MM.1S (cell line): ENCODE data around the gene LAMA4.

Source experiments
- DNase-seq: peaks from one replicate; pipeline ENCODE4 v3.0.0-alpha.2; 2015
- H2AFZ ChIP-seq: fragments of 300-600 bp; sonication (generic); 2 replicates; pipeline ENCODE4 v1.6.0; 2016; ENCODE audit warnings: antibody characterized with exemption, low read length
- H3F3A ChIP-seq: fragments of 300-600 bp; sonication (generic); 2 replicates; pipeline ENCODE4 v1.6.1; 2016; ENCODE audit warnings: mild to moderate bottlenecking, antibody characterized with exemption, low read length, moderate library complexity, mixed read lengths; ENCODE audit not compliant: insufficient read depth
- H3K27ac ChIP-seq: fragments of 300-600 bp; sonication (generic); 2 replicates; pipeline ENCODE4 v1.5.1; 2016; ENCODE audit warnings: mild to moderate bottlenecking, low read length
- H3K27me3 ChIP-seq: fragments of 300-600 bp; sonication (generic); replicated peaks from 2 replicates; pipeline ENCODE4 v1.6.0; 2016; ENCODE audit warnings: low read length; ENCODE audit not compliant: insufficient read depth
- H3K36me3 ChIP-seq: fragments of 300-600 bp; sonication (generic); replicated peaks from 2 replicates; pipeline ENCODE4 v1.6.1; 2016; ENCODE audit warnings: mild to moderate bottlenecking, low read length, mixed read lengths; ENCODE audit not compliant: insufficient read depth
- H3K4me1 ChIP-seq: fragments of 300-600 bp; sonication (generic); 2 replicates; pipeline ENCODE4 v1.6.1; 2016; ENCODE audit warnings: low read length, mixed read lengths
- H3K4me2 ChIP-seq: fragments of 300-600 bp; sonication (generic); 2 replicates; pipeline ENCODE4 v1.6.0; 2016; ENCODE audit warnings: low read depth, low read length
- H3K4me3 ChIP-seq: fragments of 300-600 bp; sonication (generic); 2 replicates; pipeline ENCODE4 v1.5.1; 2016; ENCODE audit warnings: low read length, mixed read lengths
- H3K79me2 ChIP-seq: fragments of 300-600 bp; sonication (generic); 2 replicates; pipeline ENCODE4 v1.6.1; 2016; ENCODE audit warnings: mixed run types, low read length, mixed read lengths
- H3K9ac ChIP-seq: fragments of 300-600 bp; sonication (generic); 2 replicates; pipeline ENCODE4 v1.6.1; 2016; ENCODE audit warnings: low read length, mixed read lengths
- H3K9me2 ChIP-seq: fragments of 300-600 bp; sonication (generic); replicated peaks from 2 replicates; pipeline ENCODE4 v1.6.1; 2016; ENCODE audit warnings: mild to moderate bottlenecking, low read length, mixed read lengths; ENCODE audit not compliant: insufficient read depth
- H3K9me3 ChIP-seq: fragments of 300-600 bp; sonication (generic); replicated peaks from 2 replicates; pipeline ENCODE4 v1.6.1; 2016; ENCODE audit warnings: mild to moderate bottlenecking, low read length, mixed read lengths; ENCODE audit not compliant: insufficient read depth
- H4K20me1 ChIP-seq: fragments of 300-600 bp; sonication (generic); 2 replicates; pipeline ENCODE4 v1.6.1; 2016; ENCODE audit warnings: mild to moderate bottlenecking, low read length, moderate library complexity, mixed read lengths; ENCODE audit not compliant: insufficient read depth
- CTCF ChIP-seq: fragments of 300-600 bp; sonication (generic); IDR thresholded peaks from 2 replicates; pipeline ENCODE4 v1.5.1; 2016; ENCODE audit warnings: antibody characterized with exemption, low read length, mixed read lengths
- EZH2 ChIP-seq: fragments of 300-600 bp; sonication (generic); optimal IDR thresholded peaks from 2 replicates; pipeline ENCODE3; 2017; ENCODE audit warnings: low read depth, mild to moderate bottlenecking, antibody characterized with exemption, low read length, mixed read lengths
- EZH2phosphoT487 ChIP-seq: fragments of 300-600 bp; sonication (generic); IDR thresholded peaks from 2 replicates; pipeline ENCODE4 v1.6.1; 2018; ENCODE audit warnings: antibody characterized with exemption, low read length

Gene LAMA4

DNA sequence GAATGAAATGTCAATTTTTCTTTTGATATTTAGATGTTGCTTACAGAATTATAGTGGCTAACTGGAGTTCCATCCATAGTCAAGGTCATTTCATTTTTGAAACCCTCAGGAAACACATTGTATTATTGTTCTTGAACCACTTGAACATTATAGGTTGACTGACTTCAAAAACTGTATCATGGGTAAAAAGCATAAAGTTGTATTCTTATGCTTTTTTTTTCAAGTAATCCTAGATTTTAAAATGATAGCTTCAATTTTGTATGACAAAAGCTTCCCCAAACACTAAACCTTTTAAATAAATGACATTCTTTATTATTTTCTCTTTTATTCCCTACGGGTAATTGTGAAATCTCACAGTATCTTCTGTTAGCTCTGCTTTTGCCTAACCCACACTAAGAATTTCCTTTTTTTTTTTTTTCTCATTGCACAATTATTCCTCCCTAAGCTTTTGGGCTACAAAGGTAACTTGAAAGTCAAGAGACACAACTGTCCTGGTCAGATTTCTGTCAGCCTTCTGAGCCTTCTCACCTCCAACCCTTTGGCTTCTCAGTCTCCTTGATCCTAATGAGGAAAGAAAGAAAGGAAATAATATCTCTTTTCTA lies 36.9 kb upstream of the LAMA4 start:
- Histone ChIP-seq H3K27me3 (no peaks in the 10 kb centered on the region), H3K36me3 (no peaks in the 10 kb centered on the region), H3K9me3 (no peaks in the 10 kb centered on the region), H3K4me2 (no peak overlapping the region), H2AFZ (no peak overlapping the region), H3K79me2 (no peaks in the 10 kb centered on the region), H3K4me3 (no peak overlapping the region), H4K20me1 (no peaks in the 10 kb centered on the region), H3K9ac (no peak overlapping the region), H3K4me1 (no peaks in the 10 kb centered on the region), H3K27ac (no peak overlapping the region), H3F3A (no peaks in the 10 kb centered on the region), H3K9me2 (no peaks in the 10 kb centered on the region)
- TF ChIP-seq EZH2, result no peak
- TF ChIP-seq EZH2phosphoT487, result no peak
- no peak for TF ChIP-seq CTCF
- DNase-seq, result no peak

- no peak overlapping the region for H2AFZ ChIP-seq
- no peak for DNase-seq
- H4K20me1 ChIP-seq, result no peaks in the 10 kb centered on the region
- no peak overlapping the region for H3K9ac ChIP-seq
- no peak for TF ChIP-seq EZH2phosphoT487
- no peak for TF ChIP-seq EZH2
- no peak for TF ChIP-seq CTCF
- no peaks in the 10 kb centered on the region for H3K4me1 ChIP-seq
- H3K79me2 ChIP-seq, result no peaks in the 10 kb centered on the region
- H3K9me3 ChIP-seq, result no peaks in the 10 kb centered on the region
- H3K4me3 ChIP-seq, result no peak overlapping the region
- H3K27me3 ChIP-seq, result no peaks in the 10 kb centered on the region
- no peak overlapping the region for H3K4me2 ChIP-seq
- no peaks in the 10 kb centered on the region for H3K9me2 ChIP-seq
- no peak overlapping the region for H3K27ac ChIP-seq
- no peaks in the 10 kb centered on the region for H3F3A ChIP-seq
- H3K36me3 ChIP-seq, result no peaks in the 10 kb centered on the region
Measured at GRCh38 chr6:112289038-112289566, 34.7 kb upstream of the LAMA4 start.

DNA sequence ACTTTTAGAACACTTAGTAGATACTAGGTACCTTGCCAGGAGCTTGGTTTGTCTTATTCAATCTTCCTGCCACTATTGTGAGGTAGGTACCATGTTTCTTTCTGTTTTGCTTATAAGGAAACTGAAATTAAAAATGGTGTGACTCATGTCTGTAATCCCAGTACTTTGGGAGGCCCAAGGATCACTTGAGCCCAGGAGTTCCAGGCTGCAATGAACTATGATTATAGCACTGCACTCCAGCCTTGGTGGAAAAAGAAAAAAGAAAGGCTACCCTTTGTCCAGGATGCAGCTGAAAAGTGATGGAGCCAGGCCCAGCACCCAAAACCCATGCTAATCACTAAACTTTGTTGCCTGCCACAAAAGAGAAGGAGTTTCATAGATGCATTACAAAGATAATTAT lies 34.1 kb upstream of the LAMA4 start:
- Histone ChIP-seq H3K36me3 (no peaks in the 10 kb centered on the region), H3K27me3 (no peaks in the 10 kb centered on the region), H3K4me2 (no peak overlapping the region), H3K9me3 (no peaks in the 10 kb centered on the region), H4K20me1 (no peaks in the 10 kb centered on the region), H3F3A (no peaks in the 10 kb centered on the region), H3K27ac (no peak overlapping the region), H2AFZ (no peak overlapping the region), H3K4me3 (no peak overlapping the region), H3K4me1 (no peaks in the 10 kb centered on the region), H3K9me2 (no peaks in the 10 kb centered on the region), H3K79me2 (no peaks in the 10 kb centered on the region), H3K9ac (no peak overlapping the region)
- DNase-seq, result no peak
- TF ChIP-seq CTCF (no peak), EZH2phosphoT487 (no peak), EZH2 (no peak)
